Keratinocyte (primary cell): ENCODE data around the gene DDIT3.

Experiments used
- EZH2 ChIP-seq: IDR thresholded peaks from one replicate; pipeline ENCODE4 v1.6.1; 2012; ENCODE audit warnings: inconsistent platforms, mild to moderate bottlenecking, low read length, moderate library complexity
- TF ChIP-seq, protein P1 (sequence below), 3 experiments: IDR thresholded peaks in 1 of 3; conservative IDR thresholded peaks in 1 of 3; optimal IDR thresholded peaks in 1 of 3; 2 replicates in 2 of 3; 3 replicates in 1 of 3; pipeline versions ENCODE3 to v1.5.1; 2011; ENCODE audit warnings: low read length in 3 of 3, mild to moderate bottlenecking in 3 of 3, moderate library complexity in 2 of 3, control low read depth in 1 of 3, inconsistent platforms in 1 of 3; ENCODE audit not compliant: insufficient read depth in 2 of 3; ENCODE audit errors: extremely low read depth in 1 of 3

DNA sequence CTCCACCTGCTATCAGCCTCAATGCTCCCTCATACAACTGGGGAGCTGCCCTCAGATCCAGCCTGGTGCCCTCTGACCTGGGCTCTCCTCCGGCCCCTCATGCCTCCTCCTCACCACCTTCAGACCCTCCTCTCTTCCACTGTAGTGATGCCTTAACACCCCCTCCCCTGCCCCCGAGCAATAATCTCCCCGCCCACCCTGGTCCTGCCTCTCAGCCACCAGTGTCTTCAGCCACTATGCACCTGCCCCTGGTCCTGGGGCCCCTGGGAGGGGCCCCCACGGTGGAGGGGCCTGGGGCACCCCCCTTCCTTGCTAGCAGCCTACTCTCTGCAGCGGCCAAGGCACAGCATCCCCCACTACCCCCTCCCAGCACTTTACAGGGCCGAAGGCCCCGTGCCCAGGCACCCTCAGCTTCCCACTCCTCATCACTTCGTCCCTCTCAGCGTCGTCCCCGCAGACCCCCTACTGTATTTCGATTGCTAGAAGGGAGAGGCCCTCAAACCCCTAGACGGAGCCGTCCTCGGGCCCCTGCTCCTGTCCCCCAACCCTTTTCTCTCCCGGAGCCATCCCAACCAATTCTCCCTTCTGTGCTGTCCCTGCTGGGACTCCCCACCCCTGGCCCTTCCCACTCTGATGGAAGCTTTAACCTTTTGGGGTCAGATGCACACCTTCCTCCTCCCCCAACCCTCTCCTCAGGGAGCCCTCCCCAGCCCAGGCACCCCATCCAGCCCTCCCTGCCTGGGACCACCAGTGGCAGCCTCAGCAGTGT, 5.5 kb upstream of the DDIT3 start:
- TF ChIP-seq, protein P1, sequence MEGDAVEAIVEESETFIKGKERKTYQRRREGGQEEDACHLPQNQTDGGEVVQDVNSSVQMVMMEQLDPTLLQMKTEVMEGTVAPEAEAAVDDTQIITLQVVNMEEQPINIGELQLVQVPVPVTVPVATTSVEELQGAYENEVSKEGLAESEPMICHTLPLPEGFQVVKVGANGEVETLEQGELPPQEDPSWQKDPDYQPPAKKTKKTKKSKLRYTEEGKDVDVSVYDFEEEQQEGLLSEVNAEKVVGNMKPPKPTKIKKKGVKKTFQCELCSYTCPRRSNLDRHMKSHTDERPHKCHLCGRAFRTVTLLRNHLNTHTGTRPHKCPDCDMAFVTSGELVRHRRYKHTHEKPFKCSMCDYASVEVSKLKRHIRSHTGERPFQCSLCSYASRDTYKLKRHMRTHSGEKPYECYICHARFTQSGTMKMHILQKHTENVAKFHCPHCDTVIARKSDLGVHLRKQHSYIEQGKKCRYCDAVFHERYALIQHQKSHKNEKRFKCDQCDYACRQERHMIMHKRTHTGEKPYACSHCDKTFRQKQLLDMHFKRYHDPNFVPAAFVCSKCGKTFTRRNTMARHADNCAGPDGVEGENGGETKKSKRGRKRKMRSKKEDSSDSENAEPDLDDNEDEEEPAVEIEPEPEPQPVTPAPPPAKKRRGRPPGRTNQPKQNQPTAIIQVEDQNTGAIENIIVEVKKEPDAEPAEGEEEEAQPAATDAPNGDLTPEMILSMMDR (optimal IDR thresholded peaks at IDR 0.05 in 1 of 3, IDR thresholded peaks at IDR 0.05 in 1 of 3, conservative IDR thresholded peaks at IDR 0.05 in 1 of 3; ENCODE audit: extremely low read depth in 1 of 3, insufficient read depth in 2 of 3, low read length in 3 of 3): no peak
- TF ChIP-seq EZH2: no peak
